Loucy (cell line): ENCODE measurements around the gene CCDC69.

ENCODE experiments used
- H2AFZ ChIP-seq: fragments of 200-600 bp; sonication (generic); 2 replicates; pipeline ENCODE4 v1.6.0; 2016; ENCODE audit warnings: antibody characterized with exemption, mild to moderate bottlenecking, low read length, moderate library complexity
- H3F3A ChIP-seq: fragments of 200-600 bp; 2 replicates; pipeline ENCODE4 v1.6.0; 2016; ENCODE audit warnings: antibody characterized with exemption, low read depth, mild to moderate bottlenecking
- H3K27me3 ChIP-seq: fragments of 200-600 bp; sonication (generic); 2 replicates; pipeline ENCODE4 v1.6.1; 2014; ENCODE audit warnings: low read length, mild to moderate bottlenecking; ENCODE audit not compliant: insufficient read depth, poor library complexity, severe bottlenecking
- H3K36me3 ChIP-seq: fragments of 200-600 bp; sonication (generic); 2 replicates; pipeline ENCODE4 v1.6.1; 2016; ENCODE audit warnings: low read length; ENCODE audit not compliant: insufficient read depth
- H3K4me1 ChIP-seq: fragments of 200-600 bp; sonication (generic); 2 replicates; pipeline ENCODE4 v1.5.1; 2014; ENCODE audit warnings: low read length, mild to moderate bottlenecking; ENCODE audit not compliant: insufficient read depth, poor library complexity, severe bottlenecking
- H3K4me2 ChIP-seq: fragments of 200-600 bp; sonication (generic); 2 replicates; pipeline ENCODE4 v1.6.0; 2014; ENCODE audit warnings: antibody characterized with exemption, low read length, low read depth, mild to moderate bottlenecking; ENCODE audit not compliant: poor library complexity, severe bottlenecking
- H3K4me3 ChIP-seq: fragments of 200-600 bp; sonication (generic); 2 replicates; pipeline ENCODE4 v1.5.1; 2014; ENCODE audit warnings: low read length, mild to moderate bottlenecking, mixed read lengths; ENCODE audit not compliant: poor library complexity, severe bottlenecking
- H3K79me2 ChIP-seq: fragments of 200-600 bp; sonication (generic); 2 replicates; pipeline ENCODE4 v1.6.1; 2014; ENCODE audit warnings: low read length; ENCODE audit not compliant: insufficient read depth
- H3K9ac ChIP-seq: fragments of 200-600 bp; sonication (generic); 2 replicates; pipeline ENCODE4 v1.6.0; 2014; ENCODE audit warnings: mild to moderate bottlenecking, low read depth, low read length, moderate library complexity; ENCODE audit not compliant: poor library complexity, severe bottlenecking
- H3K9me2 ChIP-seq: fragments of 200-600 bp; sonication (generic); replicated peaks from 2 replicates; pipeline ENCODE4 v1.6.1; 2016; ENCODE audit warnings: low read depth, low read length, mixed read lengths
- H3K9me3 ChIP-seq: fragments of 200-600 bp; sonication (generic); 2 replicates; pipeline ENCODE4 v1.6.1; 2014; ENCODE audit warnings: mild to moderate bottlenecking, antibody characterized with exemption, low read length, low read depth; ENCODE audit not compliant: insufficient read depth
- H4K20me1 ChIP-seq: fragments of 200-600 bp; sonication (generic); 2 replicates; pipeline ENCODE4 v1.6.0; 2014; ENCODE audit warnings: antibody characterized with exemption, low read length, mild to moderate bottlenecking; ENCODE audit not compliant: insufficient read depth, poor library complexity, severe bottlenecking
- CTCF ChIP-seq: fragments of 200-600 bp; sonication (generic); conservative IDR thresholded peaks from 2 replicates; pipeline ENCODE4 v1.5.1; 2014; ENCODE audit warnings: mild to moderate bottlenecking, antibody characterized with exemption, low read length
- EZH2phosphoT487 ChIP-seq: fragments of 200-600 bp; IDR thresholded peaks from 2 replicates; pipeline ENCODE4 v1.6.1; 2018; ENCODE audit warnings: antibody characterized with exemption, mild to moderate bottlenecking, moderate library complexity, borderline replicate concordance

The CCDC69 gene

GRCh38 chr5:151231359-151231758 is 7.5 kb upstream of the CCDC69 start:
- Histone ChIP-seq H3K9me2 (no peaks in the 10 kb centered on the region), H4K20me1 (no peaks in the 10 kb centered on the region), H3K36me3 (no peaks in the 10 kb centered on the region), H3K4me1 (no peaks in the 10 kb centered on the region), H3K9ac (no peak overlapping the region), H3K4me2 (no peak overlapping the region), H3K4me3 (no peak overlapping the region), H3F3A (no peaks in the 10 kb centered on the region), H3K79me2 (no peaks in the 10 kb centered on the region), H3K27me3 (no peaks in the 10 kb centered on the region), H2AFZ (no peak overlapping the region), H3K9me3 (no peaks in the 10 kb centered on the region)
- TF ChIP-seq CTCF (no peak), EZH2phosphoT487 (no peak)

GRCh38 chr5:151230048-151230680 is 6.3 kb upstream of the CCDC69 start:
- no peaks in the 10 kb centered on the region for H3K27me3 ChIP-seq
- no peaks in the 10 kb centered on the region for H3F3A ChIP-seq
- H3K79me2 ChIP-seq = no peaks in the 10 kb centered on the region
- no peak overlapping the region for H3K4me2 ChIP-seq
- H3K4me3 ChIP-seq = no peak overlapping the region
- H3K9me2 ChIP-seq = no peaks in the 10 kb centered on the region
- TF ChIP-seq EZH2phosphoT487 = no peak
- TF ChIP-seq CTCF = no peak
- no peaks in the 10 kb centered on the region for H3K9me3 ChIP-seq
- no peaks in the 10 kb centered on the region for H3K4me1 ChIP-seq
- no peak overlapping the region for H3K9ac ChIP-seq
- no peak overlapping the region for H2AFZ ChIP-seq
- H4K20me1 ChIP-seq = no peaks in the 10 kb centered on the region
- no peaks in the 10 kb centered on the region for H3K36me3 ChIP-seq

GRCh38 chr5:151228986-151229385 is 5.1 kb upstream of the CCDC69 start:
- Histone ChIP-seq H2AFZ (no peak overlapping the region), H3K9ac (no peak overlapping the region), H3K9me3 (no peaks in the 10 kb centered on the region), H3K27me3 (no peaks in the 10 kb centered on the region), H4K20me1 (no peaks in the 10 kb centered on the region), H3K9me2 (no peaks in the 10 kb centered on the region), H3K36me3 (no peaks in the 10 kb centered on the region), H3K79me2 (0 out of 2 replicates have a peak, but pooled peaks cover 4% of the 10 kb centered on the region), H3K4me3 (no peak overlapping the region), H3K4me2 (no peak overlapping the region), H3K4me1 (peaks cover 5% of the 10 kb centered on the region), H3F3A (no peaks in the 10 kb centered on the region)
- TF ChIP-seq CTCF = no peak
- TF ChIP-seq EZH2phosphoT487 = no peak
